GM12891 (cell line): Measurements from ENCODE around the gene ADK.
"Not testable (repeated sequence)": the region's sequence is repeated elsewhere in the genome, so short reads cannot be mapped to it uniquely, and the experiment has no call there.

Experiments
- DNase-seq: peaks from one replicate; pipeline ENCODE4 v3.0.0; 2011; ENCODE audit warnings: low spot score; ENCODE audit not compliant: insufficient read length
- FAIRE-seq: peaks from 2 replicates; lab custom pipeline; 2011; peaks lifted over from hg19 to GRCh38; lab: Jason Lieb, UNC
- PAX5 ChIP-seq: IDR thresholded peaks from 2 replicates; pipeline ENCODE4 v1.6.1; 2011; ENCODE audit warnings: low read length, moderate library complexity, mild to moderate bottlenecking; ENCODE audit not compliant: insufficient read depth, severe bottlenecking
- POLR2A ChIP-seq: IDR thresholded peaks from 2 replicates; pipeline ENCODE4 v1.6.1; 2011; ENCODE audit warnings: low read depth, low read length, control low read depth
- POLR2AphosphoS5 ChIP-seq: IDR thresholded peaks from 2 replicates; pipeline ENCODE4 v1.6.1; 2011; ENCODE audit warnings: low read depth, low read length, control low read depth
- POU2F2 ChIP-seq: IDR thresholded peaks from 2 replicates; pipeline ENCODE4 v1.6.1; 2011; ENCODE audit warnings: low read depth, mild to moderate bottlenecking, control low read depth, low read length, moderate library complexity
- SPI1 ChIP-seq: IDR thresholded peaks from 2 replicates; pipeline ENCODE4 v1.6.1; 2011; ENCODE audit warnings: low read depth, low read length, control low read depth
- TAF1 ChIP-seq: IDR thresholded peaks from 2 replicates; pipeline ENCODE4 v1.6.1; 2011; ENCODE audit warnings: low read depth, low read length, control low read depth

Gene ADK

GRCh38 chr10:74445493-74445892, 294.5 kb downstream of the ADK start:
- FAIRE-seq (no peak), DNase-seq (no peak)
- TF ChIP-seq POLR2AphosphoS5 = no peak
- TF ChIP-seq PAX5 = no peak
- no peak for TF ChIP-seq TAF1
- no peak for TF ChIP-seq SPI1
- no peak for TF ChIP-seq POLR2A
- TF ChIP-seq POU2F2 = no peak

- FAIRE-seq (no peak), DNase-seq (no peak)
- TF ChIP-seq SPI1 (no peak), POLR2AphosphoS5 (no peak), PAX5 (no peak), TAF1 (no peak), POLR2A (no peak), POU2F2 (no peak)
These were observed 299.6 kb downstream of the ADK start for GRCh38 chr10:74450602-74451001.

- FAIRE-seq (peak; percentile 20), DNase-seq (no peak)
- no peak for TF ChIP-seq POU2F2
- TF ChIP-seq PAX5 = no peak
- TF ChIP-seq POLR2A = no peak
- no peak for TF ChIP-seq SPI1
- TF ChIP-seq POLR2AphosphoS5 = no peak
- TF ChIP-seq TAF1 = no peak
These were observed 300.3 kb downstream of the ADK start for GRCh38 chr10:74451127-74451829.

- TF ChIP-seq POLR2AphosphoS5 (no peak), TAF1 (no peak), POLR2A (no peak), SPI1 (no peak), POU2F2 (no peak), PAX5 (no peak)
- FAIRE-seq (no peak), DNase-seq (no peak)
These were observed 302.1 kb downstream of the ADK start for GRCh38 chr10:74453169-74453568.

- FAIRE-seq = not testable (repeated sequence)
These were observed 306.5 kb downstream of the ADK start for GRCh38 chr10:74457478-74457877.

GRCh38 chr10:74460812-74461211, 309.8 kb downstream of the ADK start:
- FAIRE-seq (no peak), DNase-seq (no peak)
- TF ChIP-seq POLR2A (no peak), POLR2AphosphoS5 (no peak), SPI1 (no peak), POU2F2 (no peak)

More at GRCh38 chr10:74457478-74457877, 306.5 kb downstream of the ADK start:
- not testable (repeated sequence) for DNase-seq

GRCh38 chr10:74474022-74474713, 323.1 kb downstream of the ADK start:
- no peak for DNase-seq
- no peak for FAIRE-seq
- TF ChIP-seq POU2F2 (no peak), POLR2A (no peak), POLR2AphosphoS5 (no peak), SPI1 (no peak), PAX5 (no peak), TAF1 (no peak)

GRCh38 chr10:74476162-74476706, 325.2 kb downstream of the ADK start:
- FAIRE-seq, DNase-seq: not testable (repeated sequence)

- no peak for DNase-seq
- TF ChIP-seq POLR2A (no peak), POU2F2 (no peak), TAF1 (no peak), SPI1 (no peak), PAX5 (no peak), POLR2AphosphoS5 (no peak)
- FAIRE-seq = no peak
These were observed 329.8 kb downstream of the ADK start for GRCh38 chr10:74480778-74481177.

- TF ChIP-seq POLR2AphosphoS5 = no peak
- TF ChIP-seq PAX5 = no peak
- TF ChIP-seq TAF1 = no peak
- TF ChIP-seq POLR2A = no peak
- TF ChIP-seq POU2F2 = no peak
- no peak for TF ChIP-seq SPI1
- DNase-seq (no peak), FAIRE-seq (no peak)
These were observed 332.3 kb downstream of the ADK start for GRCh38 chr10:74483356-74483755.
